ENCODE results near the gene CYB5R2.

The CYB5R2 gene

GRCh38 chr11:7636350-7636749, 37.0 kb downstream of the CYB5R2 start:
- no peak for DNase-seq

GRCh38 chr11:7635708-7636107, 37.6 kb downstream of the CYB5R2 start:
- no peak for DNase-seq

- no peak for DNase-seq
Measured at GRCh38 chr11:7635137-7635536, 38.2 kb downstream of the CYB5R2 start.

GRCh38 chr11:7632211-7632610, 41.1 kb downstream of the CYB5R2 start:
- DNase-seq: no peak

- DNase-seq: no peak
Measured at GRCh38 chr11:7630002-7630401, 43.3 kb downstream of the CYB5R2 start.

GRCh38 chr11:7628660-7629059, 44.6 kb downstream of the CYB5R2 start:
- DNase-seq: no peak

GRCh38 chr11:7622721-7623120, 50.6 kb downstream of the CYB5R2 start:
- DNase-seq: no peak

- no peak for DNase-seq
Measured at GRCh38 chr11:7621554-7621953, 51.7 kb downstream of the CYB5R2 start.

GRCh38 chr11:7621090-7621489, 52.2 kb downstream of the CYB5R2 start:
- no peak for DNase-seq

- DNase-seq: no peak
Measured at GRCh38 chr11:7619322-7619721, 54.0 kb downstream of the CYB5R2 start.

GRCh38 chr11:7617032-7617431, 56.3 kb downstream of the CYB5R2 start:
- no peak for DNase-seq

All from activated effector memory CD4-positive, alpha-beta T cell treated with anti-CD3 and anti-CD28 coated beads, Interleukin-2, amount 50 U/mL, for 16 hours (primary cell).